CD4-positive, alpha-beta T cell treated with Interleukin-1 beta for 1 hour (primary cell): ENCODE measurements around the gene CRYBG2.
A peak's percentile ranks its signal among the peaks of the same experiment; 100 is the strongest.

ENCODE experiments used
- DNase-seq, 2 donors: peaks; one replicate each; pipeline ENCODE4 v3.0.0-alpha.2; 2020 to 2022

The CRYBG2 gene

DNA sequence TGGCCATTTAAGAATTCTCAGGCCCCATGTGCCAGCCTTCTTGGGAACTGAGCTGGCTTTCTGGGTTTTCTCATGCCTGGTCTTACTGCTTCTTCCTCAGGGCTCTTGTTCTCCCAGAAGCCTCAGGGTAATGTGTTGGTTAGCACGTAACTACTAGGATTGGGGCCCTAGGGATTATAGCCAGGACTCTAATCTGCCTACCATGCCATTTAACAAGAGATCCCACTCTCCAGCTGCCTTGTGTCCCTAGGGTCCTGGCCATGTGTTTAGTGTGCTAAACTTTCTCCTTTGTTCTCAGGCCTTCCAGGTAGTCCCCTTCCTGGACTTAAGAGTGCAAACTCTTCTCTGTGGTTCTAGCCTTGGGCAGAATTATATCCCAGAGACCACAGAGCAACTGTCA, 76.2 kb downstream of the CRYBG2 start:
- DNase-seq: no peak

DNA sequence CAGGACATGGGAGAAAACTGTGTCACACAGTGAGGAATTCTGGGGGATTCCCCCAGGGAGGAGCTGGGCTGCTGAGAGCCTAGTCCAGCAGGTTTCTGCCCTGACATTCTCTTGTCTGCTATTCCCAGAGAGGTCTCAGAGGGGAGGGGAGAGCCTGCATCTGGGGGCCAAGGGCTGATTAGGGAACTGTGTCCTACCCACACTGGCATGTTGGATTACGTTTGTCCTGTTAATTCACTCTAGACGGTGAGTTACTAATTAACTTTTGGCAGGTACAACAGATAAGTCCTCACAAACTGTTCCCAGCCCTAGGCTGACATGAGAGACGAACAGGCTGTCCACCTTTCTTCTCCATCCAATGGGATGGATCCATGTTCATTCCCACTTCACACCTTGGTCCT, 76.7 kb downstream of the CRYBG2 start:
- no peak for DNase-seq

DNA sequence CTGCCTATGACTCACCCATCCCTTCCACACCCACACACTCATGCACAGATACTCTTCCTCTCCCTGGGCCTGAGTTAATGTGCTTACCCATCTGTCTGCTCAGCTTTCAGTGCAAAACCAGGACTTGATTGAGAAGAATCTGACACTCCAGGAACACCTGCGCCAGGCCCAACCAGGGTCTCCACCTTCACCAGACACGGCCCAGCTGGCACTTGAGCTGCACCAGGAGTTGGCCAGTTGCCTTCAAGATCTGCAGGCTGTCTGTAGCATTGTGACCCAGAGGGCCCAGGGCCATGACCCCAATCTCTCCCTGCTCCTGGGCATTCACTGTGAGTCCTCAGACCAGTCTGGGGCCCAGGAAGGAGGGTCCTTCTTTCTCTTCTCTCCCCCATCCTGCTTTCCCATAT, 77.5 kb downstream of the CRYBG2 start:
- no peak for DNase-seq

DNA sequence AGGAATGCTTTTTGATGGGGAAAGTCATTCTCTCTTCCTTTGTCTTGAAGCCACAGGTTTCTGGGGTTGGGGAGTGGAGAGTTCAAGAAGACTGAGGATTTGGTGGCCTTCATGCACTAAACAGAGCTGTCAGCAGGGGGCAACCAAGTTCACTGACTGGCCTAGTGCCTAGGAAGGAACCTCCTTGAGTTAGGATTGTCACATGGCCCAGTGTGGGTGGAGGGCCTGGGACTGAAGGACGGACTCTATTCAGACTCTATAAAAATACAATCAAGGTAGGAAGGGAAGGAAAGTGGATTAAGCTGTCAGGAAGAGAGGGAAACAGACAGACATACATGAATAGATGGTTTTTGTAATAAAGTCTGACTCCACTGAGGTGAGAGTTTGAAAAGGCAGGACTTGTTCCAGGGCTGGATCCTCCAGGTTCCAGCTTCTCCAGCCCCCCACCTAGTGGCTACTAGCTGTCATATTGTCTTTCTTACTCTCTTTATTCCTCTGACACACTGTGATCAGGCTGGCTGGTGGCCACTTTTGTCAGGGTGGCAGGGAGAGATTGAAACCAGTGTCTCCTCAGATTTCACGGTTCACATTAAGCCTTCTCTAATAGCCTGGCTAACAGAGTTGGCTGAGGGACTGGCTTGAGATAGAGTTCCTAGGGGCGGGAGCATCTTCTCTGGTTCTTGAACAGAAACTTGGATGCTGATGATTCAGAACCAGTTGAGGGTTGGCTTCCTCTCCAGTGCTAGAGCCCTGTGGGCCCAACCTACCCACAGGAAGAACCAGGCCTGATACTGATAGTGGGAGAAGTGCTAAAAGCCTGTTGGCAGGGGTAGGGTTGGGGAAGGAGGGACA, 78.1 kb downstream of the CRYBG2 start:
- DNase-seq: peak; percentile 80 to 81

DNA sequence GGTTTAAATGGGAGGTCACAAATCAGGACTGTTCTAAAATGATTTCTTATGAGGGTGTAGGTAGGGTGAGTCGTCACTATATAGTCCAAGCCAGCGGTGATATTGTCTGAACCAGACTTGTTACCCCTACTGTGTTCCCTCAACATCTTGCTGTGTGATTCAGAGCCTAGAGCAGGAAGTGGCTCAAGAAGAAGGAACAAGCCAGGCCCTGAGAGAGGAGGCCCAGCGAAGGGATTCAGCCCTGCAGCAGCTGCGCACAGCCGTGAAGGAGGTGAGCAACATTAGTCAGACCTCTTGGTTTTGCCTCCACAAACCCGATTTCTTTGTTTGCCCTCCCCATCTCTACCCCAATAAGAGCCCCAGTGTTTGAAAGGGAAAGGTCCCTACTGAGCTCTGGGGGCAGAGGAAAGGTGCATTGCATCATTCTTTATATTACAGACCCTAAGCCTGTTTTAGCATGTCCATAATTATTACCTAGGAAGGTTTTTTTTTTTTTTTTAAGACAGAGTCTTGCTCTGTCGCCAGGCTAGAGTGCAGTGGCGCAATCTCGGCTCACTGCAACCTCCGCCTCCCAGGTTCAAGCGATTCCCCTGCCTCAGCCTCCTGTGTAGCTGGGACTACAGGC, 79.0 kb downstream of the CRYBG2 start:
- peak in 1 of 2 donors; percentile 68 for DNase-seq
